ENCODE data around the gene C2CD4C.
"Not testable (repeated sequence)": the region's sequence is repeated elsewhere in the genome, so short reads cannot be mapped to it uniquely, and the experiment has no call there.

Gene C2CD4C

DNA sequence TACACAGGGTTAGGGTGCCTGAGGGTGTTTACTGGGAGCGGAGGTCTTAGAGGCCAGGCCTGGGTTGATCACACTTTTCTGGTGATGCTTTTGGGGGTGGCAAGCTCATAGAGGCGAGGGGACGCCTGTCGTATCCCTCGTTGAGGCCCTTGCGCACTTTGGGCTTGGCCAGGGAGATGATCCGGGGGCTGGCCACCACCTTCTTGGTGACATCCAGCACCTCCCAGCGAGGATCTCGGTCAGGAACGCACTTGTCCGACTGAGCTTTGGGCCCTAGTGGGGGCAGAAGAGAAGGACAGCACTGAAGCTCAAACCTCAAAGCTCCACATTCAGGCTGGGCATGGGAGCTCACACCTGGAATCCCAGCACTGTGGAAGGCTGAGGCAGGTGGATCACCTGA, 46.8 kb downstream of the C2CD4C start:
- no peak for TF ChIP-seq CTCF (IDR thresholded peaks at IDR 0.05; ENCODE audit: control insufficient read depth, insufficient read depth, low read depth, low read length, missing control alignments)
- H3K4me3 ChIP-seq (ENCODE audit: control insufficient read depth, low read depth, low read length) = no peak overlapping the region
- DNase-seq (ENCODE audit: low read depth) = no peak

- no peak overlapping the region for H3K4me3 ChIP-seq (ENCODE audit: control insufficient read depth, low read depth, low read length)
- no peak for DNase-seq (ENCODE audit: low read depth)
- no peak for TF ChIP-seq CTCF (IDR thresholded peaks at IDR 0.05; ENCODE audit: control insufficient read depth, insufficient read depth, low read depth, low read length, missing control alignments)
Measured at GRCh38 chr19:359653-359925, 49.4 kb downstream of the C2CD4C start.

- not testable (repeated sequence) for H3K4me3 ChIP-seq (ENCODE audit: control insufficient read depth, low read depth, low read length); DNase-seq (ENCODE audit: low read depth)
Measured at GRCh38 chr19:355536-355935, 53.4 kb downstream of the C2CD4C start.

All from AG09309 (cell line).